Ramos (cell line): ENCODE measurements around the gene HSPB9.

Experiments used
- in situ Hi-C: fragments of 300-500 bp; cut with MboI; formaldehyde crosslinking; loops from one replicate; pipeline ENCODE4 v1.14.3; 2022; ENCODE audit warnings: low sequenced_read_pairs; ENCODE audit not compliant: unreplicated experiment

HSPB9 gene

DNA sequence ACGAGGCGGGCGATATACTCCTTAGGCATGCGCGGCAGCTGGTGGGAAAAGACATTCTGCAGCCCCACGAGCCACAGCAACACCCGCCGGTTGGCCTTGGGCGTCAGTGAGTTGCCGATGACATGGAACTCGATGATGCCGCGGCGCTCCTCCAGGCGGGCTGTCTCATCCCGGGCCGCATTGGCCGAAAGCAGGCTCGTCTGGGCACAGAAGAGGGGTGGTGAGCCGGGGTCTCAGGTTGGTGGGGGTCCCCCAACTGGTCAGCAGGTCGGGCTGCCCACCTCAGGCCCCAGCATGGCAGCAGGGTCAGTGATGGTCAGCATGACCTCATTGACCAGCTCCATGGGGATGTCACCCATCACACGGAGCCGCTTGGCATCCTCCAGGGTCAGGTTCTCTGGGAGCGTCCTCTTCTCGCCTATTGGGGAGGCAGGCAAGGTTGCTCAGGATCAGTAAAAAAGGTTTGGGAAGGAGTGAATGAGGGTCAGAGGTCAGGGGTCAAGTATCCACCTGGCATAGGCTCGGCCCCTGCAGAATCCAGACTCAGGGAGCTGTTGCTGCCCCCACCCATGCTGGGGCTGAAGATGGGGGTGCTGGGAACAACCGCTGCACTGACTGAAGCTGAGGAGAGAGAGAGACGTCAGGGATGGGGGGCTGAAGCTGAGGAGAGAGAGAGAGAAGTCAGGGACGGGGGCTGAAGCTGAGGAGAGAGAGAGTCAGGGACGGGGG lies 5.0 kb upstream of the HSPB9 start:
- in situ Hi-C loops, result loop anchor here (25.0 kb wide), 1 partner anchor 380 kb away; the partner anchor contains the start of gene HAP1

DNA sequence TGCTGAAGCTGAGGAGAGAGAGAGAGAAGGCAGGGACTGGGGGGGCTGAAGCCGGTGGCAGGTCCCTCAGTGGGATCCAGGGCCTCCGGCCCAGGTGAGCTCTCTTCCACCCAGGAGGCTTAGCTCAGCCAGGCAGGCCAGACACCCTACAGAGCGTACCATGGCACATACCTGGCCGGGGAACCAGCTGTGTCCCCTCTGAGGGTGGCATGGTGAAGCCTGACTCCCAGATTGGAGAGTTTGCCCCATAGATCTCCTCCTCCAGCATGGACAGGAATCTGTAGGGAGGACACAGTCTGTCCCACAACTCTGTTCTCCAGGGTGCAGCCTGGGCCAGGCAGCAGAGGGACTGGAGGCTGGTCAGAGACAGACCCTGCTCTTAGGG lies 4.5 kb upstream of the HSPB9 start:
- in situ Hi-C loops, result loop anchor here (25.0 kb wide), 1 partner anchor 381 kb away; the partner anchor contains the start of gene HAP1

DNA sequence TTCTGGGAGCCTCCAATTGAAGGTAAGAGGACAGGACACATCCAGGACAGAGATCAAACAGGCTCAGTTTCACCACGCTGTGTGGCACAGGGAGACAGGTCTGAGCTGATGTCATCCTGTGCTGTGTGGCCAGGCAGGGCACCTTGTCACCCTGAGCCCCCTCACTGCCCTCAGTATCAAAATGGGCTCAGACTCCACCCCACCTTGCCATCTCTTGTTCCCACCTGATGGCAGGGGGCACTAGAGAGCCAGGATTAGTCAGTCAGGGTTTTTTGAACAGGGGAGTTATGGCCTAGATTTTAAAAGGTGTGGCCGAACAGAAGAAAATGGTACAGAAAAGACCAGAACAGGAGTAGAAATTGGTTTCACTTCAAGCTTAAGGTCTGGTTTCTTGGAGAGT lies 4.1 kb upstream of the HSPB9 start:
- in situ Hi-C loops, result loop anchor here (25.0 kb wide), 1 partner anchor 381 kb away; the partner anchor contains the start of gene HAP1

DNA sequence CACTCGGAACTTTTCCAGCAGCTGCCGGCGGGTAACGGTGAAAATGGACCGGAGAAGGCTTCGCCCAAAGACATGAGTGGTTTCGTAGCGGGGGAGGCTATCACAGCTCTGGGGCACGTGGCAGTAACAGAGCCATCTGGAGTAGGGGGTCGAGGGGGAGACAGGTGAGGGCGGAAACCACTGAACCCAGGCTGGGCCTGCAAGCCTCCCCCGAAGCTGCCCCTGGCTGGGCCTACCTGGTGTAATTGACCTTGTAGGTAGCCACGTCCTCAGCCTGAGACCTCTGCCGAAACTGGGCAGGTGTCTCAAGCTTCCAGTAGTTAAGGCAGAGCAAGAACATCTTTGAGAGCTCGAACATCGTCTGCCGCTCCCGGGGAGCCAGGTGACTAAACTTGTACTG lies 3.3 kb upstream of the HSPB9 start:
- in situ Hi-C loops, result loop anchor here (25.0 kb wide), 1 partner anchor 382 kb away; the partner anchor contains the start of gene HAP1

DNA sequence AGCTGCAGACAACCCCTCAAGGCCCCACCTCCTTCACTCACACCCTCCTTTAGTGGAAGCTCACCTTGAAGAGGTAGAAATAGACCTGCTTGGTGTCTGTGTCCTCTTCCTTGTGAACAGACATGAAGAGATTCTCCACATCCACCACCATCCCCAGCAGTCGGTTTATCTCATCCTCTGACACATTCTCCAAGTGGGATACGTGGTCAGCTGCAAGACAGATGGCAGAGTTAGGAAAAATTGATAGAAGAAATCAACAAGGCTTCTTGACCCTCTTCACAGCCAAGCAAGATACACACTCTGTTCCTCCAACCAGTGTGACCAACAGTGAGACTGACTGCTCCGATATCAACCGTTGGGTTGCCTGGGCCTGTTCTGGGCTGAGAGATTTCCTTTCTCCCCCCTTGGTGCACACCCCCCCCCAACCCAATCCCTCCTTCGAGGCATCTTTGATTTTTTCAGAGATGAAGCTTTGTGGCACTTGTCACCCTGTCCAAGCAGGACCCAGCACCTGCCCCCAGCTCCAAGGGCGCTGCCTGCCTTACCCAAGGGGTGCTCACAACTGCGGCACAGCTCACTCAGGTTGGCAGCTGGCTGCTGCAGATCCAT lies 2.3 kb upstream of the HSPB9 start:
- in situ Hi-C loops, result loop anchor here (25.0 kb wide), 1 partner anchor 383 kb away; the partner anchor contains the start of gene HAP1

DNA sequence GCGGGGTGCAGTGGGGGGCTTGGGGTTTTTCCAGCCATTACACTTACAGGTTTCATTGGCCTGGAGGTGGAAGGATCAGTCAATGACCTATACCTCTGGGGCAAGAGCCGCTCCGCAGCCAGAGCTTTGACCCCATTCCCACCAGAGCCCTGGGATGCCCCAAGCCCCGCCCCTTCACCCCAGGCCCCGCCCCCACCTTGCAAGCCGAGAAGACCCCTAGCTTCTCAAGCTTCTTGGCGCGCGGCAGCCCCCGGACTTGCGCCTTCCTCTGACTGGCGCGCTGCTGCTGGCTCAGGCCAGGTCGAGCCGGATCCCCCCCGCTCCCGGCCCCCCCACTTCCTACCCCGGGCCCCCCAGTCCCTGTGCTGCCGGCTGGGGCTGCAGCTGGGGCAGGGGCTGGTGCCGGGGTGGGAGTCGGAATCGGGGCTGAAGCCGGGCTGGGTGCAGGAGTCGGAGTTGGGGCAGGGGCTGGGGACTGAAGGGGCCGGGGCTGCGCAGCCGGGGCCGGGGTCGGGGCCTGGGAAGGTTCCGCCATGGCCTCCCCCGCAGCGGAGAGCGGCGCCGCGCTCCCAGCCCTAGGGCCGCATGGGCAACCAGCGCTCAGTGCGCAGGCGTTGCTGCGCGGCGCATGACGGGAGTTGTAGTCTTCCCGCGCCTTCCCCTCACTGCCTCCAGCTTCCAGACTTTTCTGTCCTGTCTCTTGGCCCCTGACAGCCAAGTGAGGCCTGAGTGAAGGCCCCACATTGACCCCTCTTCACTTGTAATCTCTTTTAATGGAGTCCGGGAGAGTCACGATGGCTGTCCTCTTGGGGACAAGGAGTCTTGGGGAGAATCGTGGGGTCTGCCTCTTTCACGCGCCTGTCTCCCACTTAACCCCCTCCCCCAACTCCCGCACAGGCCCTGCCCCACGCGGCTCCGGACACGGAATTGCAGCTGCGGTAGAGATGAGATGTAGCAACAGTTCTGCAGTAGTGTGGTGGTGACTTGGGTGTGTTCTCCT lies 1.5 kb upstream of the HSPB9 start, which contains the start of gene KAT2A:
Gene KAT2A, minus strand, starts transcription at position 598 of the 1,000 bp plus-strand sequence. Its CDS starts 63 bp downstream, at position 535.
- in situ Hi-C loops, result loop anchor here (25.0 kb wide), 1 partner anchor 384 kb away; the partner anchor contains the start of gene HAP1

DNA sequence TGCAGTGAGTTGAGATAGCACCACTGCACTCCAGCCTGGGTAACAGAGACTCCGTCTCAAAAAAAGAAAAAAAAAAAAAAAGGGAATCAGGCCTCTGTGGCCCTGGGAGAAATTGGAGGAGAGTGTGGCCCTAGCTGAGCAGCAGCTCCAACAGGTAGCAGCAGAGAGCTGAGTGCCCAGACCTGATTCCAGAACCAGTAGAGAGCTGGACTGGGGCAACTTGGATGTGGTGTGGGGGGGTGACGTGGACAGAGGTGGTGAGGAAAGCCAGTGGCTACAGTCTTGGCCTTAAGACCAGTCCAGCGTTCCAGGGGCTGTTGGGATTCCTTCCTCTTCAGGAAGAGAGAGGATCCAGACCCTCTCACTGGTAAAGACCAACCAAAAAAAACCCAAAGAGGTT lies 1.7 kb downstream of the HSPB9 start:
- in situ Hi-C loops, result loop anchor here (25.0 kb wide), 1 partner anchor 387 kb away; the partner anchor contains the start of gene HAP1

DNA sequence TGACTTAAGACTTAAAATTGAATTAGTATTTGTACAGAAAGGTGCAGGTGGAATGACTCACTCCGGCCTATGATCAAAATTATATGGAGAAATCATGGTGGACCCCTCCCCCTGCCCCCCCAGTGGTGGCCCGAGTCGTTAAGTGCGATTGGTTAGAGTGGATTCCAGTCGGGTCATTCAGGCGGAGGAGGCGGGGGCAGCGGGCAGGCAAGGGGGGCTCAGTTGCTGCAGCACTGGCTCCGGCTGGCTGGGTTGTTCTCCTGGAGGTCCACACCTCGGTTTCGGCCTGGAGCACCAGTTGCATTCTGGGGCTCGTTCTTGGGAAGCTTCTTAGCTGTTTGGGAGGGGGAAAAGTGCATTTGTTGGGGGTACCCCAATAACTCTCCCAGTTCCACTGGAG lies 3.0 kb downstream of the HSPB9 start:
- in situ Hi-C loops, result no loop called here

DNA sequence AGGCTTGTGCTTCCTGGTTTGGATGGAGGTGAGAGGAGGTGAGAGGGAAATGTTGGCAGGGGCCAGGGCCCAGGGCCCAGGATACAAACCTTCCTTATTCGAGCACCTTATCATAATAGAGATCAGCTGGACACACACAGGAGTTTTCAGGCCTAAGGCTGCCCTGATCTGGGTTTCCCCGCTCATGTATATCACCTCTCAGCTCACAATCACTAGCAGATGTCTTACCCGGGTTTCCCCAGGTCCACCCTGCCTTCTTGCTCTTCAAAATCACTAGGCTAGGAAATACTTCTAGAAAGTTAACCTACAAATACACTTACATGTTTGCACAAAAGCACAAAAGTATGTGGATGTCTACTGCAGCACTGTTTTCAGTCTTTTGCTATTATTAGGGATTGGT lies 4.2 kb downstream of the HSPB9 start:
- in situ Hi-C loops, result no loop called here

DNA sequence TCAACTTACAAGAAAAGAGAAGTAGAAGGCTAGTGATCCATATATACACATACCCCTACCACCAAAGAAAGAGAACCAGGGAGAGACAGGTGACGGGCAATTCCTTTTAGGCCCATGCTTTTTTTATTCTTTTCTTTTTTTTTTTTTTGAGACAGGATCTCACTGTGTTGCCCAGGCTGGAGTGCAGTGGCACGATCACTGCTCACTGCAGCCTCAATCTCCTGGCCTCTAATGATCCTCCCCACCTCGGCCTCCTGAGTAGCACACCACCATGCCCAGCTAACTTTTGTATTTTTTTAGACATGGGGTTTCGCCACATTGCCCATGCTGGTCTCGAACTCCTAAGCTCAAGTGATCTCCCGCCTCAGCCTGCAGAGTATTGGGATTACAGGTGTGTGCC lies 4.8 kb downstream of the HSPB9 start:
- in situ Hi-C loops, result no loop called here

DNA sequence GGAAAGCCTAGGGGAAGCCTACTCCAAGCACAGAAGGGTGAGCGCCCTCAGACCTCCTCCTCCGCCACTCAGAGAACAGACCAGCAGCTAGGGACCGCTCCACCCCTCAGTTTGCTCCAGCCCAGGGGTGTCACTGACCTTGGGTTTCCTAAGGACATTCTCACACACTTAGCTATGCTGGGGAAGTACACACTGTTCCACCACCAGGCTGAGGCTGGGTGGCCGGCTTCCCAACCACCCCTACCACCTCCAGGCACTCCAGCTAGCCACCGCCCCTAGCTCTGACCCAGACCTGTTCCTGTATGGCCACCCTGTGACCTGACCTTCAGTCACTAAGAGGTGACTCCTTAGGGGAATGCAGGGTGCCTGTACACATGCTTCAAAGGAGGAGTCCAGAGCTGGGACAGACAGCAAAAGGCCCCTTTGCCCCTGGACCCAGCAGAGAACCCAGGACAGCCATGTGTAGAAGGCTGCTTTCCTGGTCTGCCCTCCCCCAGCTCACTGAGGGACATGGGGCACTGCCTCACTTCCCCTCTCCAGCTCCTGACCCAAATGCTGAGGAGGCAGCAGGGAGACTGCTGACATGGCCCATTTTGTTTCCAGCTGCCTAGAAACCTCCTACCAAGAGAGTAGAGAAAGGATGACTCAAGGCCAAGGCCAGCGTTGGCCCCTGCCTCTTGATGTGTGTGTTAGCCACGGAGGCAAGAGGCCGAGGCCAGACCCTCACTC lies 6.7 kb downstream of the HSPB9 start:
- in situ Hi-C loops, result no loop called here

DNA sequence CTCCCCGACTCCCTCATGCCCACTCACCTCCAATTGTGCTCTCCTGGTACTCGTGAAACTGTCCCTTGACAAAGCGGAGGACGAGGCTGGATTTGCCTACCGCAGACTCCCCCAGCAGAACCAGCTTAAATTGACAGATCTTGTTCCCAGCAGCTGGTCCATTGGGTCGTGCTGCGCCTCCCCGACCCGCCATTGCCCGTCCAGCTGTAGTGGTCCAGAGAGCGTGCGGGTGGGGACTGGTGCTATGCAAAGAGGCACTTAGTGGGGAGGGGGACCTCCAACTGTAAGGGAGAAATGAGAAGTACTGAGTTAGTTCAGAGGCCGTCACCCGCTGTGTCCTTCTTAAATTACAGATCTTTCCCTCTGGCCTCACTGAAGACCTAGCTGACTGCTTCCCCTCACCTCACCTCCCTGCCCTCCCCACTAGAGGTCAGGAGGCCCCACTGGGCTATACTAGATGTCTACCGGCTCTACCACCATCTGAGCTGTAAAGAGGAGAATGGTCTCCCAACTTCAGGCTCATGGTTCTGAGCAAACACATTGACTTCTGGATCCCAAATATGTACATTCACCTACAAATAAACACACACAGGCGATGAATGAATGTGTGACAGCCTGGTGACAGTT lies 7.8 kb downstream of the HSPB9 start:
- in situ Hi-C loops, result no loop called here

DNA sequence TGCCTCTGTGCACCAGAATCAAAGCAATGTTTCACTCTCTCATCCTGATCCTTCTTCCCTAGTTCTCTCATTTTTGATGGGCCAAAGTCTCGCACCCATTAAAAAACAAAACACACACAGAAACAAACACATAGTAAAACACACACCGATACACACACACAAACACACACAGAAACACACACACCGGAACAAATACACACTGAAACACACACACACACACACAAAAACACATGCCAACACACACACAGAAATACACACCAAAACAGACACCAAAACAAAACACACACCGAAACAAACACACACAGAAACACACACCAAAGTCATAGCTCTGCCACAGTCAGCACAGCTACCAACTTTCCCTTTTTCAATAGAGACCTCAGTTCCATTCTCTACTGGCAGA lies 8.6 kb downstream of the HSPB9 start:
- in situ Hi-C loops, result no loop called here

DNA sequence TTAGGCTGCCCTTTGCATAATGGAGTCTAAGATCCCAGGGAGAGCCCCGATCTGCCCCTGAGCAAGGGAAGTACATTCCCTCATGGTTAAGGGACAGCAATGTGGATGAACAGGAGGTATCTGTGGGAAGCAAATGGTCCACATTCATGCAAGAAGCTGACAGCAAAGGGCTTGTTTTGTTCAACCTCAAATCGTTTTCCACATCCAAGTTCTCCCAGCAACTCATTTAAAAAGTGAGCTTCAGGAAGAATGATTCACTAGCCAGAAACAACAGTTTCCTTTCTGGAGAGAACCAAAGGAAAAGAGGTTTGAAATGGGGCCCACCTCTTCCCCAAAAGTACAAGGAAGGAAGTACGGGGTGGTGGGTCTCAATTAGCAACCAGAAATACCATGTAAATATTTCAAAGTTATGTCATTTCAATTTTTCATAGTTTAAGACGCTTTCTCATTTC lies 9.4 kb downstream of the HSPB9 start:
- in situ Hi-C loops, result no loop called here

DNA sequence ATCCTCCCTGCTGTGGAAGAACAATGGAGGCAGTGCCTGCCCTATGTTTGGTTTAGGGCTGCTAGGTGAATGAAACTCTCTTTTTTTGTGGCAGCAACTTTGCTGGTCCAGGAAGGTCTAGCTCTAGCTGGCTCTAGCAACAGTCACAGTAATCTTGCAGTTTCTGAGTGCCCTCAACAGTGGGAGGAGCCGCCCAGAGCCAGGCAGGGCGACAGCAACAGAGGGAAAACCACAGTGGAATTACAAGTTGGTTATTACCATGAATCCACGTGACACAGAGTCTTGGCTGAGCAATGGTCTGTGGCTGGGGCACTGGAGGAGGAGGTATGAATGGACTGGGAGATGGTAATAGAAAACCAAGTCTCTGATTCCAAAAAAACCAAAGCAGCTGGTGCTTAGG lies 10.3 kb downstream of the HSPB9 start:
- in situ Hi-C loops, result no loop called here

DNA sequence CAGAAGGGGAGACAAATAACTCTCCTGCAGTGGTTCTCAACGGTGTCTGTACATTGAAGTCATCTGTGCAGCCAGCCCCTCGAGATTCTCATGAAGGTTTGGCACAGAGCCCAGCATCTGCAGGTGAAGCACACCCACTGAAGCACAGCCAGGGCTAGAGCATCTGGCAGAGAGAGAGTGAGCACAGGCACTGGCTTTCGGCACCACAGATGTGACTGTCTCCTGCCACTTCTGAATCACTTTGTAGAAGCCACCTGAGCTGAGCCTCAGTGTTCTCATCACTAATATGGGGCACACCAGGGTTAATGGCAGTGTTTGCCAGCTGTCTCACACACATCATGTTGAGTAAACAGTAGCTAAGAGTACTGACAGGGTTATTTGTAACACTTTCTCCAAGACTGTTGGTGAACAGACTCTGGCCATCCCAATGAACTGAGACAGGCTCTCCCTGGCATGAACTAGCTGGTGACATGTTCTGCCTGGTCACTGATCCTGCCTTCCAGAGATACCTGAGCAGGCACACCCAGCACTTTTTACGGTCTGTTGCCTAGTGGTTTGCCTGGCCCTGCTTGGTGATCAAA lies 10.9 kb downstream of the HSPB9 start:
- in situ Hi-C loops, result no loop called here

DNA sequence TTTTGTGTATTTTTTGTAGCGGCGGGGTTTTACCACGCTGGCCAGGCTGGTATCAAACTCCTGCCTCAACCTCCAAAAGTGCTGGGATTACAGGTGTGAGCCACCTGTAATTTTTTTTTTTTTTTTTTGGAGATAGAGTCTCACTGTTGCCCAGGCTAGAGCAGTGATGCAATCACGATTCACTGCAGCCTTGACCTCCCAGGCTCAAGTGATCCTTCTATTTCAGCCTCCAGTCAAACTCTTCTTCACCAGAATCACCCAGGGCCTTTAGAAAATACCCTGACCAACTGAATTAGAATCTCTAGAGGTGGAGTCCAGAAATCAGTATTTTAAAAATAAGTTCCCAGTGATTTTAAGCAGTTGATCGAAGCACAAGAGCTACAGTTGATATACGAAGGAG lies 12.5 kb downstream of the HSPB9 start:
- in situ Hi-C loops, result no loop called here

DNA sequence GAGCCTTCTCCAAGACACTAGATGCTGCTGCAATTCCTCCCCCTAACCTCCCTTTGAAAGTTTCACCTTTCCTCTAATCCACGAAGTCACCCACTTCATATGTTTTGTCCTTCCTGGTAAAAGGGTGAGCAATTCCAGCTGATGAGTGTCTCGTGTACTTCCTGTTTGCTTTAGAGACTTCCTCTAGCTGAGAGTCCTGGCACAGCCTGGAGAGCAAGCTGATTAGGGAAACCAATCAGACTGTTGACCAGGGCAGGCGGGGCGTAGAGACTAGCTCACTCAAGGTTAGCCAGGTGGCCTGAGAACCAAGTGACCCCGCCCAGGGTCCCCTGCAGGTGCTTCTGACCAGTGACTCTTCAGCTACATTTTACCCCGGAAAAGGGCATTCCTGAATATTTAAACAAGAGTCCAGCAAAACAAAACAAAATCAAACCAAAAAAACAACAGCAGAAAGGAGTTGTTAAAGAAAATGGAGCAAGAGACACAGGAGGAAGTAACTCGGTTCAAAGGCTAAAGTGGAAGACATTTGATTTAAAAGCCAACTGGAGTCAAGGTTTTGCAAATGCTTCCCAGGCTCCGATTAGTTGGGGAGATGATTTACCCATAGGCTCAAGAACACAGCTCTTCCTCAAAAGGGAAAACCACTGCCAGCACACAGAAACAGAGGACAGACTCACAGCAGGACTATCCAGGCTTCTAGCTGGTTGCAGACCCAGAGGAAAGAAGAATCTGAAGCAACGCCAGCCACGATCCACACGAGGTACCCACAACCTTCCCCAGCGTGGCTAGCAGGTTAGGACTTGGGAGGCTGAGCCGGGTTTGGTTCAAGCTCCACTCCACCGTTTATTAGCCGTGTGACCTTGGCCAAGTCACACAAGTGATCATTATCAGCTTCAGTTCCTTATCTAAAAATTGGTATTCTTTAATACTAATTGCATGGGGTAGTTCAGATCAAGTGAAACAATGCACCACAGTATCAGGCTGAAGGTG lies 13.4 kb downstream of the HSPB9 start:
- in situ Hi-C loops, result no loop called here
